Activated CD8-positive, alpha-beta memory T cell treated with anti-CD3 and anti-CD28 coated beads, Interleukin-2, amount 10 ng/mL, durations not matched to agents 7 days and 5 days (primary cell): ENCODE results near the gene AHRR. TPM values are rescaled to one million over a fixed set of nuclear protein-coding genes. Genes with fewer than 3 reads are reported as not detected.
"Not testable (repeated sequence)": the region's sequence is repeated elsewhere in the genome, so short reads cannot be mapped to it uniquely, and the experiment has no call there.

Source experiments
- ATAC-seq: fragments of 150-1000 bp; cut with Tn5 transposase; one replicate; pipeline ENCODE4 v1.10.0; 2021; ENCODE audit warnings: moderate library complexity
- CTCF ChIA-PET: fragments of 350-600 bp; sonication (Branson Sonifier 250); formaldehyde crosslinking; loops from one replicate; lab custom pipeline; 2021; ENCODE audit warnings: antibody characterized with exemption; lab: Charles Lee
- DNase-seq: peaks from one replicate; pipeline ENCODE4 v3.0.0-alpha.2; 2020
- H3K27ac Mint-ChIP-seq: one replicate; pipeline ENCODE4 v1.8.0; 2021; ENCODE audit warnings: mild to moderate bottlenecking, mixed read lengths
- H3K27me3 Mint-ChIP-seq: one replicate; pipeline ENCODE4 v1.8.0; 2021; ENCODE audit warnings: mixed read lengths
- H3K36me3 Mint-ChIP-seq: one replicate; pipeline ENCODE4 v1.8.0; 2021; ENCODE audit warnings: mild to moderate bottlenecking, mixed read lengths
- H3K4me1 Mint-ChIP-seq: one replicate; pipeline ENCODE4 v1.8.0; 2021; ENCODE audit warnings: mixed read lengths
- H3K4me3 Mint-ChIP-seq: one replicate; pipeline ENCODE4 v1.8.0; 2021; ENCODE audit warnings: mild to moderate bottlenecking, moderate library complexity, mixed read lengths
- H3K9me3 Mint-ChIP-seq: one replicate; pipeline ENCODE4 v1.8.0; 2022; ENCODE audit warnings: low read depth, mixed read lengths
- total RNA-seq, 2 experiments: library from RNA; stranded (reverse); gene quantifications; one replicate each; pipeline ENCODE4 v1.2.3, GENCODE V29; 2021

The AHRR gene
- total RNA-seq, 2 experiments from 2014 or later = 56.8 to 64.0 TPM

- ATAC-seq, DNase-seq: not testable (repeated sequence)
Measured at GRCh38 chr5:297991-298736, 23.4 kb upstream of the AHRR start.

DNA sequence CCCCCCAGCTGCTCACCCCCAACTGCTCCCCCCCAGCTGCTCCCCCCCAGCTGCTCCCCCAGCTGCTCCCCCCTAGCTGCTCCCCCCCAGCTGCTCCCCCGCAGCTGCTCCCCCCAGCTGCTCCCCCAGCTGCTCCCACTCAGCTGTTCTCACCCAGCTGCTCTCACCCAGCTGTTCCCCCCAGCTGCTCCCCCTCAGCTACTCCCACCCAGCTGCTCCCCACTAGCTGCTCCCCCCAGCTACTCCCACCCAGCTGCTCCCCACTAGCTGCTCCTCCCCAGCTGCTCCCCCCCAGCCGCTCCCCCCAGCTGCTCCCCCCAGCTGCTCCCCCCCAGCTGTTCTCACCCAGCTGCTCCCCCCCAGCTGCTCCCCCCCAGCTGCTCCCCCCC lies 22.8 kb upstream of the AHRR start:
- peaks cover 6% of the 10 kb centered on the region for H3K36me3 Mint-ChIP-seq
- no peak overlapping the region for H3K4me3 Mint-ChIP-seq
- ATAC-seq (no peak), DNase-seq (no peak)
- peaks cover 18% of the 10 kb centered on the region for H3K4me1 Mint-ChIP-seq
- no peaks in the 10 kb centered on the region for H3K9me3 Mint-ChIP-seq
- no peaks in the 10 kb centered on the region for H3K27me3 Mint-ChIP-seq
- CTCF ChIA-PET = interaction anchor here (1.4 kb wide), 1 partner anchor 148 kb away, joined by 4 read pairs; no protein-coding TSS in a partner anchor
- H3K27ac Mint-ChIP-seq = no peak overlapping the region

More at GRCh38 chr5:297991-298736, 23.4 kb upstream of the AHRR start:
- H3K27ac Mint-ChIP-seq, H3K27me3 Mint-ChIP-seq, H3K36me3 Mint-ChIP-seq, H3K9me3 Mint-ChIP-seq, H3K4me3 Mint-ChIP-seq: not testable (repeated sequence)
- CTCF ChIA-PET = interaction anchor here (1.4 kb wide), 1 partner anchor 149 kb away, joined by 4 read pairs; no protein-coding TSS in a partner anchor
- peaks cover 18% of the 10 kb centered on the region for H3K4me1 Mint-ChIP-seq

GRCh38 chr5:299921-300320 lies 21.6 kb upstream of the AHRR start:
- H3K9me3 Mint-ChIP-seq, H3K27me3 Mint-ChIP-seq, H3K4me3 Mint-ChIP-seq, CTCF ChIA-PET, H3K27ac Mint-ChIP-seq, DNase-seq, ATAC-seq, H3K36me3 Mint-ChIP-seq: not testable (repeated sequence)
- H3K4me1 Mint-ChIP-seq = peaks cover 18% of the 10 kb centered on the region

DNA sequence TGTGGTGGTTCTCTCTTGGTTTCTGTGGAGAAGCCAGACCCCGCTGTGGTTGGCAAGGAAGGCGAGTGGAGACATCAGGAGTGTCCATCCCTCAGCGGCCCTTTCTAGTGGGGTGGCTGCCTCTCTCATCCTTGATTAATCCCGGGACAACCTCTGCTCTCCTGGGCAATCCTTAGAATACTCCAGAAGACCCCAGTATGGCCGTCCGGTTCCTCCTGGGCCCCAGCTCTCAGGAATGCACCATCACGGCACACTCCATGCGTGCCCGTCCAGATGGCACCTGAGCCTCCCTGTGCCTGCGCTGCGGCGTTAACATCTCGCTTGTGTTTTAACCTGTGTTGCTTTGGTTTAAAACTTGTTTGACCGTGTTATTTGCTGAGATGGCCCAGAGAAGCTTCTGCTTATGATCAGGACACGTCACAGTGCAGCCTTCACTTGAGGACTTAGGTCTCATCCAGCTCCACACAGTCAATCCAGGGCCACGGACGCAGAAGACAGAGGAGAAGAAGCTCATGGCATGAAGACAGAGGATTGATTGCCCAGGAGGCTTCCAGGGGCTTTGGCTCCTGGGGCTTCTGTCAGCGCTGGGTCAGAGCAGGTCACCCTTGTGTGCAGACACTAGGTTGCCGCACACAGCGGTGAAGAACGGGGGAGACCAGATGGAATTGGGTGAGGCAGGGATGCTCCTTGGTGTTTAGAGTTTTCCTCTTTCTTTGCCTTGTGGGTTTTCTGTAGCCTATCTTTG lies 20.7 kb upstream of the AHRR start:
- H3K27me3 Mint-ChIP-seq, CTCF ChIA-PET, ATAC-seq, H3K4me3 Mint-ChIP-seq, H3K27ac Mint-ChIP-seq, DNase-seq, H3K9me3 Mint-ChIP-seq, H3K36me3 Mint-ChIP-seq: not testable (repeated sequence)
- H3K4me1 Mint-ChIP-seq = peaks cover 17% of the 10 kb centered on the region

DNA sequence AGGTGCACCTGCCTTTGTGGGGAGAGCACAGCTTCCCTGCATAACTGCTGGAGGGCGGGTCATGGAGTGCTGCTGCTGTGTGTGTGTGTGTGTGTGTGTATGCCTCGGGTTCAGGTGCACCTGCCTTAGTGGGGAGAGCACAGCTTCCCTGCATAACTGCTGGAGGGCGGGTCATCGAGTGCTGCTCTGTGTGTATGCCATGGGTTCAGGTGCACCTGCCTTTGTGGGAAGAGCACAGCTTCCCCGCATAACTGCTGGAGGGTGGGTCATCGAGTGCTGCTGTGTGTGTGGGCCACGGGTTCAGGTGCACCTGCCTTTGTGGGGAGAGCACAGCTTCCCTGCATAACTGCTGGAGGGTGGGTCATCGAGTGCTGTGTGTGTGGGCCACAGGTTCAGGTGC lies 19.1 kb upstream of the AHRR start:
- not testable (repeated sequence) for DNase-seq, H3K36me3 Mint-ChIP-seq, H3K9me3 Mint-ChIP-seq, H3K4me1 Mint-ChIP-seq, ATAC-seq, H3K27ac Mint-ChIP-seq, H3K27me3 Mint-ChIP-seq, H3K4me3 Mint-ChIP-seq
- CTCF ChIA-PET = interaction anchor here (0.6 to 0.9 kb wide), 2 partner anchors 116 to 142 kb away, joined by 3 to 5 read pairs; no protein-coding TSS in a partner anchor

GRCh38 chr5:302966-303365 lies 18.5 kb upstream of the AHRR start:
- Mint-ChIP-seq H3K4me3 (no peak overlapping the region), H3K27ac (no peak overlapping the region), H3K9me3 (no peaks in the 10 kb centered on the region), H3K4me1 (no peaks in the 10 kb centered on the region), H3K27me3 (no peaks in the 10 kb centered on the region), H3K36me3 (peaks cover 6% of the 10 kb centered on the region)
- ATAC-seq (no peak), DNase-seq (no peak)
- CTCF ChIA-PET = interaction anchor here (0.9 kb wide), 1 partner anchor 142 kb away, joined by 5 read pairs; no protein-coding TSS in a partner anchor

GRCh38 chr5:303741-304140 lies 17.8 kb upstream of the AHRR start:
- H3K36me3 Mint-ChIP-seq = not testable (repeated sequence)

GRCh38 chr5:305050-305449 lies 16.5 kb upstream of the AHRR start:
- Mint-ChIP-seq H3K4me1 (no peaks in the 10 kb centered on the region), H3K9me3 (no peaks in the 10 kb centered on the region), H3K27ac (no peak overlapping the region), H3K4me3 (no peak overlapping the region), H3K36me3 (peaks cover 6% of the 10 kb centered on the region), H3K27me3 (no peaks in the 10 kb centered on the region)
- ATAC-seq = no peak
- CTCF ChIA-PET = no interaction called here
- no peak for DNase-seq

More at GRCh38 chr5:303741-304140, 17.8 kb upstream of the AHRR start:
- DNase-seq, H3K27me3 Mint-ChIP-seq, ATAC-seq, CTCF ChIA-PET, H3K4me3 Mint-ChIP-seq, H3K9me3 Mint-ChIP-seq, H3K27ac Mint-ChIP-seq, H3K4me1 Mint-ChIP-seq: not testable (repeated sequence)

DNA sequence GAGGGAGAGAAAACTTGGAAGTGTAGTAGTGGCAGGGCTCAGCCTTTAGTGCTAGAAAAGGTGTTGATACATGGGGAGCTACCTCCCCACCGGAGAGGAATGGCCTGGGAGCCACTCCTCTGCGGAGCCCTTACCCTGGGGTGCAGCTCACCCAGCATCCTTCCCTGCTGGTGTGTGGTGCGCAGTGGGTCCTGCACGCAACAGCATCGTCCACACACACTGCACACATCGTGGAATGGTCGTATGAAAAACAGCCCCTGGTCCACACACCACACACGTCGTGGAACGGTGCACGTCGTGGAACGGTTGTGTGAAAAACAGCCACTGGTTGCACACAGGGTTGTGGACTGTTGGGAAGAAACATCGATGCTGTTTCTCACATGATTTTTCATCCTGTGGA lies 16.1 kb upstream of the AHRR start:
- Mint-ChIP-seq H3K27ac (no peak overlapping the region), H3K4me3 (no peak overlapping the region), H3K36me3 (peaks cover 6% of the 10 kb centered on the region), H3K9me3 (no peaks in the 10 kb centered on the region), H3K27me3 (no peaks in the 10 kb centered on the region), H3K4me1 (no peaks in the 10 kb centered on the region)
- CTCF ChIA-PET = no interaction called here
- DNase-seq (no peak), ATAC-seq (no peak)

DNA sequence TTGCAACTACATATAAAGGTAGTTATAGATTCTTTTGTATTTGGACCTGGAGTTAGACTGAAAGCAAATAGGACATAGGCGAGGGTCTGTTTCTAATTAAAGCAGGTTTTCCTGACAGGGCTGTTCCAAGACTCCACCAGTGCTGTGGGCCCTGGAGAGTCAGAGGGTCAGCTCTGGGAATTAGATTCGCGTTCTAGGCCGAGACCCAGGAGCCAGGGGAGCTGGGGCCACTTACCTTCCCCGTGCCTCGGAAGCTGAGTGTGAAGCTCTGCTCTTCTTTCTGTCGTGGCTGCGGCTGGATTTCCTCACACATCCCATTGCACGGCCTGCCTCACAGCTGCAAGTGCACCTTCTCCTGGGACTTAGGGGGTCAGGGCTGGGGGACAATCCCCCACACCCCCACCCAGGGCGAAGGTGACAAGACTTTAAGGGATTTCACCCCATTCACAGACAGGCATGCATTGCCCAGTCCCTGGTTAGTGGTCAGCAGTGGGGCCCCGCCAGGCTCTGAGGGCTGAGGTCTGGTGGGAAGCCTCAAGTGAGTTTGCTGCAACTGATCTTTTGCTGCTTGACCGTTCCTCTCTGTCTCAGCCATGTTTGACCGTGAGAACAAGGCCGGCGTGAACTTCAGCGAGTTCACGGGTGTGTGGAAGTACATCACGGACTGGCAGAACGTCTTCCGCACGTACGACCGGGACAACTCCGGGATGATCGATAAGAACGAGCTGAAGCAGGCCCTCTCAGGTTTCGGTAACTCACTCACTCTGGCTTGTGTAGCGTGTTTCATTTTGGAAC lies 15.3 kb upstream of the AHRR start:
- Mint-ChIP-seq H3K4me3 (no peak overlapping the region), H3K36me3 (peaks cover 8% of the 10 kb centered on the region), H3K27me3 (no peaks in the 10 kb centered on the region), H3K9me3 (no peaks in the 10 kb centered on the region), H3K4me1 (peaks cover 4% of the 10 kb centered on the region), H3K27ac (no peak overlapping the region)
- no peak for ATAC-seq
- CTCF ChIA-PET = no interaction called here
- peak; percentile 39 for DNase-seq

GRCh38 chr5:307306-307705 lies 14.2 kb upstream of the AHRR start:
- Mint-ChIP-seq H3K9me3 (no peaks in the 10 kb centered on the region), H3K27ac (no peak overlapping the region), H3K4me1 (peaks cover 7% of the 10 kb centered on the region), H3K36me3 (peaks cover 10% of the 10 kb centered on the region), H3K27me3 (no peaks in the 10 kb centered on the region), H3K4me3 (no peak overlapping the region)
- ATAC-seq = no peak
- no peak for DNase-seq
- CTCF ChIA-PET = no interaction called here

DNA sequence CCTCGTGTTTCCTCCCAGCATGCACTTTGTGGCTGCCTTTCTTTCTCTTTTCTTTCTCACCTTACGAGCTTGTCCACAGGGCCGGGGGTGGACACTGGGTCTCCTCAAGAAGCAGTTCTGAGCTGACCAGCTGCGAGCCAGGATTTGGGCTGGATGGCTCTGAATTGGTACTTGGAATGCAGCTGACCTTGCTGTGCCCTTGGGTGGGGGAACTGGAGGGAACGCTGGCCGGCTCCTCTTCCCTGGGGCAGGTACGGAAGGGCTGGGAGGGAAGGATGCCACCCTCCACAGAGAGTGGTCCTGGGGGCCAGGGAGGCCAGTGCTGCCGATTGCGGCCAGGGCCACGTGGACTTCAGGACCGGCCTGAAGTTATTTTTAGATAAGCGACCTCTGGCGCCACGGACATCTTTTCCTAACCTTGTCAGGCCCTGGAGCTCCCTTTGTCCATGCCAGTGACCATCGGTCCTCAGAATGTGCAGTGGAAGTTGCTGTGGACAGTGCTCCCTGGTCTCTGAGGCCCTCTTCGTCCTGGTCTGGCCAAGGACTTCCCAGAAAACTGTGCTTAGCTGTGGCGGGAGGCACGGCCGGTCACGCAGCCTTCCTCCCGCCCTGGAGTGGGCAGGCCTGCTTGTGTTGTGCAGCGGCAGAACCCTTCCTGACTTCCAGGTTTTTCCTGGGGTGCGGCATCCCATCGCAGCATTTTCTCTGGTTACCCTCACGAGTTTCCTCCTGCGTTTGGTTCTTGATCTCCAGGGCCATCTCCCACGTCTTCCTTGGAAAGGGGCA lies 13.5 kb upstream of the AHRR start:
- CTCF ChIA-PET = interaction anchor here (1.4 kb wide), 1 partner anchor 9 kb away, joined by 3 read pairs; no protein-coding TSS in a partner anchor
- Mint-ChIP-seq H3K4me1 (peaks cover 7% of the 10 kb centered on the region), H3K4me3 (no peak overlapping the region), H3K36me3 (peaks cover 10% of the 10 kb centered on the region), H3K27ac (no peak overlapping the region), H3K27me3 (no peaks in the 10 kb centered on the region), H3K9me3 (no peaks in the 10 kb centered on the region)
- no peak for DNase-seq
- ATAC-seq = no peak
